HG03039 (cell line): Measurements from ENCODE around the gene PPP1R1B.

ENCODE experiments used
- ATAC-seq: cut with Tn5 transposase; IDR thresholded peaks from one replicate; pipeline ENCODE4 v1.9.1; 2021; ENCODE audit warnings: mild to moderate bottlenecking, moderate library complexity; ENCODE audit not compliant: unreplicated experiment

Gene PPP1R1B

GRCh38 chr17:39651923-39652586 lies 25.3 kb downstream of the PPP1R1B start:
- no peak for ATAC-seq

- ATAC-seq: no peak
These were observed 26.0 kb downstream of the PPP1R1B start for GRCh38 chr17:39652587-39653315.

- ATAC-seq: no peak
These were observed 26.5 kb downstream of the PPP1R1B start for GRCh38 chr17:39653316-39653661.

GRCh38 chr17:39653662-39654331 lies 27.0 kb downstream of the PPP1R1B start:
- no peak for ATAC-seq

GRCh38 chr17:39655105-39655504 lies 28.4 kb downstream of the PPP1R1B start:
- no peak for ATAC-seq

GRCh38 chr17:39658346-39658745 lies 31.6 kb downstream of the PPP1R1B start:
- no peak for ATAC-seq

- ATAC-seq: no peak
These were observed 32.0 kb downstream of the PPP1R1B start for GRCh38 chr17:39658760-39659159.

GRCh38 chr17:39659279-39660010 lies 32.7 kb downstream of the PPP1R1B start:
- no peak for ATAC-seq

- no peak for ATAC-seq
These were observed 33.2 kb downstream of the PPP1R1B start for GRCh38 chr17:39660011-39660360.

- no peak for ATAC-seq
These were observed 33.9 kb downstream of the PPP1R1B start for GRCh38 chr17:39660397-39661385.

GRCh38 chr17:39661744-39662541 lies 35.2 kb downstream of the PPP1R1B start:
- ATAC-seq: no peak

GRCh38 chr17:39662551-39663339 lies 36.0 kb downstream of the PPP1R1B start:
- ATAC-seq: no peak

- ATAC-seq: no peak
These were observed 36.6 kb downstream of the PPP1R1B start for GRCh38 chr17:39663340-39663687.

GRCh38 chr17:39663688-39664580 lies 37.2 kb downstream of the PPP1R1B start:
- no peak for ATAC-seq

GRCh38 chr17:39664581-39665561 lies 38.1 kb downstream of the PPP1R1B start, which contains the start of gene TCAP:
TSS of gene TCAP (plus strand) at chr17:39665349. CDS start at chr17:39665360, 11 bp downstream.
- ATAC-seq: no peak

GRCh38 chr17:39665642-39666224 lies 39.0 kb downstream of the PPP1R1B start:
- ATAC-seq: no peak
